Fibroblast of skin of right biceps (primary cell): ENCODE data around the gene DNER.
"Not testable (repeated sequence)": the region's sequence is repeated elsewhere in the genome, so short reads cannot be mapped to it uniquely, and the experiment has no call there.

ENCODE experiments used
- DNase-seq: peaks from one replicate; pipeline ENCODE4 v3.0.0-alpha.2; 2013

Gene DNER

GRCh38 chr2:229563388-229563787 lies 151.0 kb downstream of the DNER start:
- DNase-seq: no peak

DNA sequence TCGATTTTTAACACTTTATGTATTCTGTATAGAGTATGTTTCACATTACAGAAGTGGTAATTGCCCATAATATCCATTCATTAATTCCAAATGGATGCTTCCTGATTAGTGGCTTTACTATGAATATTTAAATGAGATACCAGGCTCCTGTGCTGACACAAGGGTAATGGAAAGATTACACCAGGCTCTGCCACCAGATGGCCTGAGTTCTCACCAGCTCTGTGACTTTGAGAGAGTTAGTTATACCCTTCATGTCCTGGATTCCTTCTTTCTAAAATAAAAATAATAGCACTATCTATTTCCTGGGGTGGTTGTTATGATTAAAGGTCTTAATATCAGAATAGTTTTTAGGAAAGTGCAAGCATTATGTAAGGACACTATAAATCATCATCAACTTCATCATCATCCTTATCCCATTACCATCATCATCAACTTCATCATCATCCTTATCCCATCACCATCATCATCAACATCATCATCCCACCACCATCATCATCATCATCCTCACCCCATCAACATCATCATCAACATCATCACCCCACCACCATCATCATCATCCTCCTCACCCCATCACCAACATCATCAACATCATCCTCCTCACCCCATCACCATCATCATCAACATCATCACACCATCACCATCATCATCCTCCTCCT lies 151.8 kb downstream of the DNER start:
- no peak for DNase-seq

DNA sequence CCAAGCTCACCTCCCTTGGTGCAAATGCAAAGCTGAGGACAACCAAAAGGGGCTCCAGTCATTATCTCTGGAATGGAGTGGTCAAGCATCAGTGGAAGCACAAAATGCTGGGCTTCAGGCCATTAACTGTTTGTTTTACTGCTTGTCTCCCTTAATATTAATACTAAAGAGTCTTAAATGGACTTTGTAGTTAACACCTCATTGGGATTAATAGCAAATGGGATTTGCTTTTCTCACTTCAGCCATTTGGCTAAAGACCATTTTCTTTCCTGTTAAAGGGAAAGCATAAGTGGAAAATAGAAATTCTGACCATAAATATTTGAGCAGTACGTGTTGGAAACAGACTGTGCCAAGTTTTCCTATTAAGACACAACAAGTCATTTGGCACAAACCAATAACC lies 154.4 kb downstream of the DNER start:
- DNase-seq: no peak

- DNase-seq: no peak
These were observed 161.3 kb downstream of the DNER start for GRCh38 chr2:229553091-229553490.

DNA sequence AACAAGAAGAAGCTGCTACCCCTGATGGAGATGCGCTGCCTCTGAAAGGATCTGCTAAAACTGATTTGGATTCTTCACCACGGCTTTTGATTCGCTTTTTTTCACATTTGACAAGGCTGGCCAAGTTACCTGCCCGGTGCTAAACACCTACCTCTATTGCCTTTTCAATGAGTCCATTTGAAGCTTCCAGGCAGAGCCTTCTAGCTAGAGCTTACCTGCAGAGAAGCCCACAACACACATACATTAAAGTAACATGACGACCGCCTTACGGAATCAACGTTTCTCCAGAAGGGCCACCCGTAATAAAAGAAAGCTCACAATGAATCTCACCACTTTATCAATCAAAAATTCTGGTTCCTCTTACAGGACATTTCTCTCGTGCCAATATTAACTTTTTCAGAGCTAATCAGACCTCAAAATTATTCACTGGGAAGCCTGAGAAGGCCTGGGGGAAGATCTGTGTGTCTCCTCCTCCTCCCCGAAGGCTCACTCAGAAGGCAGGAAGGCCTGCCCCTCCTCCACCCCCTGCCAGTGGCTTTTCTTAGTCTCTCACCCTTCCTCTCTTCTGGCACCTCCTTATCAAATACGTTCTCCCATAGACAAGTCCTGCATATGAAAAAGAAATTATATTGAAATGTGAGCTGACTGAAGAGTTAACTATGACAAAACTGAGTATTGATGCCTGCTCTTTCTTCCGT lies 171.0 kb downstream of the DNER start:
- no peak for DNase-seq

- no peak for DNase-seq
These were observed 174.7 kb downstream of the DNER start for GRCh38 chr2:229539628-229540027.

DNA sequence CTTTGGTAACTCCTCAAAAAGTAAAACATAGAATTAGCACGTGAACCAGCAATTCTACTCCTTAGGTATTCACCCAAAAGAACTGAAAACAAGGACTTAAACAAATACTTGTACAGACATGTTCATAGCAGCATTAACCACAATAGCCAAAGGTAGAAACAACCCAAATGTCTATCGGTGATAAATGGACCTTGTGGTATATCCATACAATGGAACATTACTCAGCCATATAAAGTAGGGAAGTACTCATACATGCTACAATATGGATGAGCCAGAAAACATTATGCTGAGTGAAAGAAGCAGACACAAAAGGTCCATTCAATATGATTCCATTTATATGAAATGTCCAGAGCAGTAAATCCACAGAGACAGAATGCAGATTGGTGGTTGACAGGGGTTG lies 182.8 kb downstream of the DNER start:
- no peak for DNase-seq

DNA sequence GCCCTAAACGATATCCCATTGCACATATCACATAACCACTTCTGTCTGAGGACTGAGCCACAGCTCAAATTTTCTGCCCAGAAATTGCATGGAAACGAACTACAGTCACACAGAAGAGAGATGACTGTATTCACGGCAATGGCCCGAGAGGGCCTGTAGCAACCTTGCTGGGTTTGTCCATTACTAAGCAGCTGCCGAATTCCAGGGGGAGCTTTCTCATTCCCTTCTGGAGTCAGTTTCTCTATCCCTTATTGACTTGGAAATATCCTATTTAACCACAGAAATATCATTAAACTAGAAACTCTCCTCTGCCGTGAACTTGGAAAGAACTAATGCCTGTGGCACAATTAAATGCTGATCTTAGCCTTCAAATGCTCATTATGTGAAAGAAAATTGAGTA lies 183.9 kb downstream of the DNER start:
- no peak for DNase-seq

DNA sequence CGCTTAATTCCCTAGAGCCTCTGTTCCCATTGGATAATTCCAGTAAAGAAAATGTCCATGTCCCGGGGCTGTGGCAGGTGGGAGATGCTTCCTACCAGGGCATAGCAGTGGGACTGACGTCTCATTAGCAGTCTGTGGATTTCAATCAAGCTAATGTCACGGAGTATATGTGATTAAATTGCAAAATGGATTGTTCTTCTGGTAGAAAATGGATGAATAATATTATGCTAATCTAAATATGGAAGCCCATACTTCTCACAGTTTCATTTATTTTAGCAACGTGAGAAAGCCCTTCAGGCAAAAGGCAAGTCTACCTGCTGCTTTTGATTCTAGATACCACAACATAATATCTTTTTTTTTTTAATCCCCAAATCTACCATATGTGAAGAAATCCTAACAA lies 185.5 kb downstream of the DNER start:
- no peak for DNase-seq

- DNase-seq: no peak
These were observed 187.4 kb downstream of the DNER start for GRCh38 chr2:229526951-229527350.

DNA sequence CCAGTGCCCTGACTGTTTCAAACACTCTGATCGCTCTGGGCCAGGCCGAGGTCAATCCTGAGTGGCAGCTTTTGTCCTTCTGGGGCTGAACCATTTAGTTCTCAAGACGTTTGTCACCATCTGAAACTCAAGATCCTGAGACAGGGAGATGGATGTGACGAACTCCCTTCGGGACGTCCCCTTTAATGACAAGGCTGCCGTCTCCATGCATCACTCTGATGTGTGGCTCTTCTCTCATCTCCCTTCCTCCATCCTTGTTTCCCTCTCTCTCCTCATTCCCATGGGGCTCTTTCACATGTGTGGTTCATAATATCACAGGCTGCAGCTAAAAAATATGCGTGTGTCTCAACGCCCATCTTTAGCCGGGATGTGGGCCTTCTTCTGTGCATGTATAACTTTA lies 189.6 kb downstream of the DNER start:
- DNase-seq: no peak

DNA sequence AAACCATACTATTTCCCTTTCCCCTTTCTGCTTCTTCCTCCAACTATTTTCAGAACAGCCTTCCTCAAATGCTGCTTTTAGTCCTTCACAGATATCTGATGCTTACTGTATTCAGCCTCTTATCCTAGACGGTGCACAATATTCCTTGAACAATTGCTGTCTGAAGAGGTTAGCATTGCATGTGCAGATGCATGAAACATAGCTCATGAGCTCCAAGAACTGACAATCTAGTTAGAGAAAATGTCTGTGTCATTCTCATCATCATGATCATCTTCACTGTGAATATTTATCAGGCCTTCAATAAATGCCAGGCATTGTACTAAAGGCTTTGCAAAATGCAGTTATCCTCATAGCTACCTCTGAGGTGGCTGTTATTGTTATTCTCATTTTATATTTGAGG lies 190.7 kb downstream of the DNER start:
- DNase-seq: no peak

GRCh38 chr2:229521576-229521975 lies 192.8 kb downstream of the DNER start:
- no peak for DNase-seq

- no peak for DNase-seq
These were observed 193.7 kb downstream of the DNER start for GRCh38 chr2:229520691-229521096.

- no peak for DNase-seq
These were observed 194.5 kb downstream of the DNER start for GRCh38 chr2:229519655-229520430.

- no peak for DNase-seq
These were observed 200.0 kb downstream of the DNER start for GRCh38 chr2:229514273-229514895.

- no peak for DNase-seq
These were observed 202.8 kb downstream of the DNER start for GRCh38 chr2:229511524-229511923.

DNA sequence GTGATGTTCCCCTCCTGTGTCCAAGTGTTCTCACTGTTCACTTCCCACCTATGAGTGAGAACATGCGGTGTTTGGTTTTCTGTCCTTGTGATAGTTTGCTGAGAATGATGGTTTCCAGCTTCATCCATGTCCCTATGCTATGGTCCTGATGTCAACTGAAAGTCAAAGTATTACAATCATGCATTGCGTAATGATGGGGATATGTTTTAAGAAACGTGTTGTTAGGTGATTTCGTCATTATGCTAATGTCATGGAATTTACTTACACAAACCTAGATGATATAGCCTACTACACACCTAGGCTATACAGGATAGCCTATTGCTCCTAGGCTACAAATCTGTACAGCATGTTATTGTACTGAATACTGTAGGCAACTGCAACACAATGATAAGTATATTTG lies 207.7 kb downstream of the DNER start:
- not testable (repeated sequence) for DNase-seq

GRCh38 chr2:229501051-229501794 lies 213.1 kb downstream of the DNER start:
- DNase-seq: no peak

DNA sequence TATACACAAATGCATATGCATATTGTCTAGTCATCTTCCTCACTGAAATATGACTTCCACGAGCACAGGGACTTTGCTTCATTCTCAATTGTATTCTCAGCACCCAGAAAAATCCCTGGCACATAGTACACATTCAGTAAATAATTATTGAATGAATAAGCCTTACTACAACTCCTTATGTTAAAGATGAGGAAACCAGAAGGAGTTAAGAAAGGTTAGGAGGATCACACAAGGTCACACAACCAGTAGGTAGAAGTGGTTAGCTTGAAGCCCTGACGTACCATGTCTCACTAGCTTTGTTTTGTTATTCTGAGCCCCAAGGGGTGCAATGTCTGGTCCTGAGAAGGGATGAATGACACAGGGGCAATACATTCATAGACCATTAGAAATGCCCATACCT lies 222.3 kb downstream of the DNER start:
- no peak for DNase-seq

DNA sequence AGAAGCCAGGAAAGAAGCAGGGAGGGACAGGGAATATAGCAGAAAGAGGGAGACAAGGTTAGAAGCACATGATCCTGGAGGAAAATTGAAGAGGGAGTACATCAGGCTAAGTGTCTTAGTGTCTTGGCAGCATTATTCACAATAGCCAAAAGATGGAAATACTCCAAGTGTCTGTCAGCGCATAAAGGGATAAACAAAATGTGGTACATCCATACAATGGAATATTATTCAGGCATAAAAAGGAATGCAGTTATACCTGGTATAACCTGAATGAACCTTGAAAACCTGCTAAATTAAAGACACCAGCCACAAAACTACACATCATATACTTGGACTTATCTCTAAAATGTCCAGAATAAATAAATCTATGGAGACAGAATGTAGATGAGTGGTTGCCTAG lies 224.2 kb downstream of the DNER start:
- DNase-seq: no peak

GRCh38 chr2:229489016-229489415 lies 225.3 kb downstream of the DNER start:
- no peak for DNase-seq

GRCh38 chr2:229488232-229488631 lies 226.1 kb downstream of the DNER start:
- no peak for DNase-seq
